ENCODE results near the gene LRMDA. TPM values are rescaled to one million over a fixed set of nuclear protein-coding genes. Genes with fewer than 3 reads are reported as not detected.

Gene LRMDA
- total RNA-seq, 1 experiment from 2014 or later = 4.8 TPM

DNA sequence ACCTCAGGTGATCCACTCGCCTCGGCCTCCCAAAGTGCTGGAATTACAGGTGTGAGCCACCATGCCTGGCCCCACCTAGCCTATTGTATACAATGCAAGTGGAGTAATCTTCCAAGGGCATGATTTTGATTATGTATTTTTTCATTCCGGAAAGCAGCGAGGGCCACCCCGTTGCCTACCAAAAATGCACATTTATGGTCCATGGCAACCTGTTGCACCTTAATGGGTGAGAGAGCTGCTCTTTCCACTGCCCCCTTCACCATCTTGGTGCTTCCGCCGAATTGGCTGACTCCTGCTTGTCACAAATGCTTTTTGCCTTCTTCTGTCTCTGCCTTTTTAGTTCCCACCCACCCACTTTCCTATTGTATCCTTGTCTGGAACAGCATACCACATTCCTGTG lies 699.5 kb downstream of the LRMDA start:
- H3K27me3 ChIP-seq (ENCODE audit: insufficient read depth, low read length) = peaks cover 31% of the 10 kb centered on the region
- ATAC-seq = no peak
- H3K27ac ChIP-seq (ENCODE audit: low read depth, low read length) = no peak overlapping the region
- no peak for DNase-seq (ENCODE audit: low read depth, low spot score)
- ChIA-PET CTCF (no interaction called here), RAD21 (ENCODE audit: low non-redundant PET in 1 of 2, low total read pairs in 2 of 2, uncharacterized antibody in 2 of 2, unreplicated experiment in 2 of 2) (no interaction called here), POLR2A (no interaction called here)
- no peaks in the 10 kb centered on the region for H4K20me1 ChIP-seq (ENCODE audit: insufficient read depth)
- no peaks in the 10 kb centered on the region for H3K36me3 ChIP-seq (ENCODE audit: control insufficient read depth in 1 of 2, insufficient read depth in 2 of 2, low read length in 2 of 2)
- no peaks in the 10 kb centered on the region for H3K79me2 ChIP-seq (ENCODE audit: insufficient read depth, low read length)
- no peaks in the 10 kb centered on the region for H3K4me1 ChIP-seq (ENCODE audit: control insufficient read depth in 1 of 2, insufficient read depth in 2 of 2, low read length in 2 of 2)
- no peak overlapping the region for H3K4me2 ChIP-seq (ENCODE audit: low read length)
- BruUV-seq (replicated peaks) = no TSS peak
- H3K9ac ChIP-seq (ENCODE audit: low read length) = no peak overlapping the region
- TF ChIP-seq CBX3 (IDR thresholded peaks at IDR 0.05; ENCODE audit: low read depth) = no peak
- TF ChIP-seq, protein P1, sequence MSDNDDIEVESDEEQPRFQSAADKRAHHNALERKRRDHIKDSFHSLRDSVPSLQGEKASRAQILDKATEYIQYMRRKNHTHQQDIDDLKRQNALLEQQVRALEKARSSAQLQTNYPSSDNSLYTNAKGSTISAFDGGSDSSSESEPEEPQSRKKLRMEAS (IDR thresholded peaks at IDR 0.05) = no peak
- TF ChIP-seq SRF (IDR thresholded peaks at IDR 0.05; ENCODE audit: low read depth) = no peak
- TF ChIP-seq RAD21 (IDR thresholded peaks at IDR 0.05; ENCODE audit: low read depth) = no peak
- no peak for TF ChIP-seq ELF1 (IDR thresholded peaks at IDR 0.05; ENCODE audit: borderline replicate concordance, low read depth)
- TF ChIP-seq, protein P2, sequence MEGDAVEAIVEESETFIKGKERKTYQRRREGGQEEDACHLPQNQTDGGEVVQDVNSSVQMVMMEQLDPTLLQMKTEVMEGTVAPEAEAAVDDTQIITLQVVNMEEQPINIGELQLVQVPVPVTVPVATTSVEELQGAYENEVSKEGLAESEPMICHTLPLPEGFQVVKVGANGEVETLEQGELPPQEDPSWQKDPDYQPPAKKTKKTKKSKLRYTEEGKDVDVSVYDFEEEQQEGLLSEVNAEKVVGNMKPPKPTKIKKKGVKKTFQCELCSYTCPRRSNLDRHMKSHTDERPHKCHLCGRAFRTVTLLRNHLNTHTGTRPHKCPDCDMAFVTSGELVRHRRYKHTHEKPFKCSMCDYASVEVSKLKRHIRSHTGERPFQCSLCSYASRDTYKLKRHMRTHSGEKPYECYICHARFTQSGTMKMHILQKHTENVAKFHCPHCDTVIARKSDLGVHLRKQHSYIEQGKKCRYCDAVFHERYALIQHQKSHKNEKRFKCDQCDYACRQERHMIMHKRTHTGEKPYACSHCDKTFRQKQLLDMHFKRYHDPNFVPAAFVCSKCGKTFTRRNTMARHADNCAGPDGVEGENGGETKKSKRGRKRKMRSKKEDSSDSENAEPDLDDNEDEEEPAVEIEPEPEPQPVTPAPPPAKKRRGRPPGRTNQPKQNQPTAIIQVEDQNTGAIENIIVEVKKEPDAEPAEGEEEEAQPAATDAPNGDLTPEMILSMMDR (IDR thresholded peaks at IDR 0.05 in 2 of 3, conservative IDR thresholded peaks at IDR 0.05 in 1 of 3; ENCODE audit: borderline replicate concordance in 1 of 3, insufficient read depth in 1 of 3, low read depth in 2 of 3, low read length in 2 of 3) = no peak
- no peak for TF ChIP-seq ZFX (IDR thresholded peaks at IDR 0.05)
- TF ChIP-seq YY1 (IDR thresholded peaks at IDR 0.05; ENCODE audit: extremely low read depth, insufficient replicate concordance, low read depth, low read length) = no peak
- TF ChIP-seq TCF7L2 (IDR thresholded peaks at IDR 0.05; ENCODE audit: borderline replicate concordance, extremely low read depth, insufficient read depth, insufficient read length) = no peak
- TF ChIP-seq, protein P3, sequence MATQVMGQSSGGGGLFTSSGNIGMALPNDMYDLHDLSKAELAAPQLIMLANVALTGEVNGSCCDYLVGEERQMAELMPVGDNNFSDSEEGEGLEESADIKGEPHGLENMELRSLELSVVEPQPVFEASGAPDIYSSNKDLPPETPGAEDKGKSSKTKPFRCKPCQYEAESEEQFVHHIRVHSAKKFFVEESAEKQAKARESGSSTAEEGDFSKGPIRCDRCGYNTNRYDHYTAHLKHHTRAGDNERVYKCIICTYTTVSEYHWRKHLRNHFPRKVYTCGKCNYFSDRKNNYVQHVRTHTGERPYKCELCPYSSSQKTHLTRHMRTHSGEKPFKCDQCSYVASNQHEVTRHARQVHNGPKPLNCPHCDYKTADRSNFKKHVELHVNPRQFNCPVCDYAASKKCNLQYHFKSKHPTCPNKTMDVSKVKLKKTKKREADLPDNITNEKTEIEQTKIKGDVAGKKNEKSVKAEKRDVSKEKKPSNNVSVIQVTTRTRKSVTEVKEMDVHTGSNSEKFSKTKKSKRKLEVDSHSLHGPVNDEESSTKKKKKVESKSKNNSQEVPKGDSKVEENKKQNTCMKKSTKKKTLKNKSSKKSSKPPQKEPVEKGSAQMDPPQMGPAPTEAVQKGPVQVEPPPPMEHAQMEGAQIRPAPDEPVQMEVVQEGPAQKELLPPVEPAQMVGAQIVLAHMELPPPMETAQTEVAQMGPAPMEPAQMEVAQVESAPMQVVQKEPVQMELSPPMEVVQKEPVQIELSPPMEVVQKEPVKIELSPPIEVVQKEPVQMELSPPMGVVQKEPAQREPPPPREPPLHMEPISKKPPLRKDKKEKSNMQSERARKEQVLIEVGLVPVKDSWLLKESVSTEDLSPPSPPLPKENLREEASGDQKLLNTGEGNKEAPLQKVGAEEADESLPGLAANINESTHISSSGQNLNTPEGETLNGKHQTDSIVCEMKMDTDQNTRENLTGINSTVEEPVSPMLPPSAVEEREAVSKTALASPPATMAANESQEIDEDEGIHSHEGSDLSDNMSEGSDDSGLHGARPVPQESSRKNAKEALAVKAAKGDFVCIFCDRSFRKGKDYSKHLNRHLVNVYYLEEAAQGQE (IDR thresholded peaks at IDR 0.05; ENCODE audit: low read depth) = no peak
- no peak for TF ChIP-seq EGR1 (IDR thresholded peaks at IDR 0.05; ENCODE audit: low read depth)
- TF ChIP-seq, protein P4, sequence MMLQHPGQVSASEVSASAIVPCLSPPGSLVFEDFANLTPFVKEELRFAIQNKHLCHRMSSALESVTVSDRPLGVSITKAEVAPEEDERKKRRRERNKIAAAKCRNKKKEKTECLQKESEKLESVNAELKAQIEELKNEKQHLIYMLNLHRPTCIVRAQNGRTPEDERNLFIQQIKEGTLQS (IDR thresholded peaks at IDR 0.05) = no peak
- TF ChIP-seq CEBPB (IDR thresholded peaks at IDR 0.05; ENCODE audit: low read depth) = no peak
- H2AFZ ChIP-seq (ENCODE audit: low read depth, low read length, poor library complexity, severe bottlenecking) = no peak overlapping the region
- no peaks in the 10 kb centered on the region for H3K9me2 ChIP-seq (ENCODE audit: insufficient read depth)
- H3K4me3 ChIP-seq (replicated peaks in 1 of 2; ENCODE audit: low read depth in 1 of 2, low read length in 2 of 2) = no peak overlapping the region
- intact Hi-C loops (cut with micrococcal nuclease) = no loop called here
- no peaks in the 10 kb centered on the region for H3K9me3 ChIP-seq (ENCODE audit: control insufficient read depth in 1 of 2, insufficient read depth in 1 of 2, low read depth in 1 of 2, low read length in 2 of 2)

Measured in HCT116 (cell line).